ENCODE data around the gene MAP2K6.

DNA sequence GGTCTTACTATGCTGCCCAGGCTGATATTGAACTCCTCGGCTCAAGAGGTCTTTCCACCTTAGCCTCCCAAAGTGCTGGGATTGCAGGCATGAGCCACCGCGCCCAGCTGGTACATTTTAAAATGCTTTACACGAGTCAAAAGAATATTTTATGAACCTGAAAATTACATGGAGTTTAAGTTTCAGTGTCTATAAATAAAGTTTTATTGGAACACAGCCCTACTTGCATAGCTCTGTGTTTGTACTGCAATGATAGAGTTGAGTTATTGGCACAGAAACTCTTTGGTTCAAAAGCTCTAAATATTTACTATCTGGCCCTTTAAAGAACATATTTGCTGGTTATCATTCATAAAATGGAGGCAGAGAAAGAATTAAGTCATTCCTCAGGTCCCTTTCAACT, 24.3 kb downstream of the MAP2K6 start:
- no peak for TF ChIP-seq EP300 (IDR thresholded peaks at IDR 0.05)
- no peak for TF ChIP-seq CTCF (IDR thresholded peaks at IDR 0.05)
